Left renal pelvis (tissue), 4 donors: ENCODE data around the gene SLC7A1. TPM values are rescaled to one million over a fixed set of nuclear protein-coding genes. Genes with fewer than 3 reads are reported as not detected.

ENCODE experiments used
- DNase-seq, 4 donors: peaks; one replicate each; pipeline ENCODE4 v3.0.0-alpha.2; 2013; ENCODE audit warnings: low read depth in 4 of 4, low spot score in 3 of 4
- polyA plus RNA-seq, 4 donors: library from polyadenylated mRNA; unstranded; fragments of 120-200 nt; gene quantifications; one replicate each; pipeline ENCODE4 v1.2.1, GENCODE V29; 2013; ENCODE audit not compliant: insufficient read length in 4 of 4

Gene SLC7A1
- polyA plus RNA-seq, 4 donors = 4.6 to 21.9 (median 16.7) TPM

GRCh38 chr13:29496241-29496712 lies 99.2 kb downstream of the SLC7A1 start:
- DNase-seq = no peak

GRCh38 chr13:29494520-29494919 lies 101.0 kb downstream of the SLC7A1 start:
- no peak for DNase-seq

GRCh38 chr13:29493796-29494195 lies 101.7 kb downstream of the SLC7A1 start:
- no peak for DNase-seq

- no peak for DNase-seq
Measured at GRCh38 chr13:29491248-29491647, 104.2 kb downstream of the SLC7A1 start.

GRCh38 chr13:29490561-29490885 lies 105.0 kb downstream of the SLC7A1 start:
- no peak for DNase-seq

GRCh38 chr13:29489650-29490560 lies 105.6 kb downstream of the SLC7A1 start:
- DNase-seq = no peak

- no peak for DNase-seq
Measured at GRCh38 chr13:29487466-29488454, 107.7 kb downstream of the SLC7A1 start.

GRCh38 chr13:29486551-29486950 lies 108.9 kb downstream of the SLC7A1 start:
- no peak for DNase-seq

GRCh38 chr13:29484796-29485195 lies 110.7 kb downstream of the SLC7A1 start:
- no peak for DNase-seq

GRCh38 chr13:29484236-29484635 lies 111.3 kb downstream of the SLC7A1 start:
- no peak for DNase-seq

- no peak for DNase-seq
Measured at GRCh38 chr13:29483623-29484022, 111.9 kb downstream of the SLC7A1 start.

GRCh38 chr13:29483211-29483610 lies 112.3 kb downstream of the SLC7A1 start:
- no peak for DNase-seq

GRCh38 chr13:29482504-29482903 lies 113.0 kb downstream of the SLC7A1 start:
- no peak for DNase-seq

- no peak for DNase-seq
Measured at GRCh38 chr13:29481603-29482002, 113.9 kb downstream of the SLC7A1 start.

GRCh38 chr13:29480893-29481525 lies 114.5 kb downstream of the SLC7A1 start:
- no peak for DNase-seq

- no peak for DNase-seq
Measured at GRCh38 chr13:29479716-29480492, 115.6 kb downstream of the SLC7A1 start.

GRCh38 chr13:29476046-29476445 lies 119.4 kb downstream of the SLC7A1 start:
- DNase-seq = no peak

- no peak for DNase-seq
Measured at GRCh38 chr13:29474991-29475390, 120.5 kb downstream of the SLC7A1 start.

GRCh38 chr13:29473166-29473565 lies 122.3 kb downstream of the SLC7A1 start:
- no peak for DNase-seq

GRCh38 chr13:29472332-29472961 lies 123.0 kb downstream of the SLC7A1 start:
- no peak for DNase-seq
